CD4-positive, alpha-beta T cell treated with Interferon alpha-2 for 1 hour (primary cell): Measurements from ENCODE around the gene PREX1.
"Not testable (repeated sequence)": the region's sequence is repeated elsewhere in the genome, so short reads cannot be mapped to it uniquely, and the experiment has no call there.

Experiments
- DNase-seq, 2 donors: peaks; one replicate each; pipeline ENCODE4 v3.0.0-alpha.2; 2020 to 2022

PREX1 gene

GRCh38 chr20:48773837-48774418 is 53.9 kb downstream of the PREX1 start:
- DNase-seq, result peak in 1 of 2 donors; percentile 44

- peak in 1 of 2 donors; percentile 63 for DNase-seq
Observed at GRCh38 chr20:48772183-48772976, 55.4 kb downstream of the PREX1 start.

- no peak for DNase-seq
Observed at GRCh38 chr20:48771542-48771941, 56.3 kb downstream of the PREX1 start.

GRCh38 chr20:48770700-48771442 is 56.9 kb downstream of the PREX1 start:
- no peak for DNase-seq

GRCh38 chr20:48769069-48769983 is 58.5 kb downstream of the PREX1 start:
- DNase-seq, result peak; percentile 87

- DNase-seq, result peak; percentile 25 to 62
Observed at GRCh38 chr20:48766961-48767960, 60.5 kb downstream of the PREX1 start.

GRCh38 chr20:48766205-48766604 is 61.6 kb downstream of the PREX1 start:
- DNase-seq, result no peak

GRCh38 chr20:48765359-48765758 is 62.4 kb downstream of the PREX1 start:
- no peak for DNase-seq

- DNase-seq, result no peak
Observed at GRCh38 chr20:48763216-48763914, 64.4 kb downstream of the PREX1 start.

- peak in 1 of 2 donors; percentile 39 for DNase-seq
Observed at GRCh38 chr20:48761874-48762273, 65.9 kb downstream of the PREX1 start.

GRCh38 chr20:48761023-48761785 is 66.6 kb downstream of the PREX1 start:
- peak; percentile 80 to 82 for DNase-seq

GRCh38 chr20:48760403-48760983 is 67.3 kb downstream of the PREX1 start:
- peak; percentile 86 to 92 for DNase-seq

GRCh38 chr20:48759631-48760245 is 68.1 kb downstream of the PREX1 start:
- DNase-seq, result no peak

GRCh38 chr20:48758206-48758820 is 69.5 kb downstream of the PREX1 start:
- DNase-seq, result peak; percentile 59 to 70

- not testable (repeated sequence) for DNase-seq
Observed at GRCh38 chr20:48756774-48757173, 71.0 kb downstream of the PREX1 start.

- no peak for DNase-seq
Observed at GRCh38 chr20:48754292-48754691, 73.5 kb downstream of the PREX1 start.

- no peak for DNase-seq
Observed at GRCh38 chr20:48752963-48753362, 74.8 kb downstream of the PREX1 start.

GRCh38 chr20:48751871-48752270 is 75.9 kb downstream of the PREX1 start:
- DNase-seq, result no peak
